ENCODE measurements around the gene PPP3R1. TPM values are rescaled to one million over a fixed set of nuclear protein-coding genes. Genes with fewer than 3 reads are reported as not detected.

Gene PPP3R1
- total RNA-seq, 1 experiment from 2014 or later = 74.2 TPM

DNA sequence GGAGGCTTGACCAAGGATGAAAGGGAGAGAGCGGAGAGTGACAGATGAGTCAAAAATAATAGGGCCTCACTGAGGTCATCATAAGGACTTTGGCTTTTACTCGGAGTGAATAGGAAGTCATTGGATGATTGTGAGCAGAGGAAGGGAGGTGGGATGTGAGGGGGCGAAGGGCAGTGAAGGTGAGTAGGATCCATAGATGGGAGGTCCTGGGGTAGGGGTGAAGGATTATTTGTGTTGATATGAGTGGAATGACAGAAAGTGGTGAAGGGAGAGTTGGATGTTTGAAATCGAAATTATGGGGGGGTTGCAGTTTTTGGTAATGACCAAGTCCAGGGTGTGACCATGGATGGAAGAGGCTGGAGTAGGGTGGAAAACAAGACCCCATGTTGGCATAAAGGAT, 80.6 kb downstream of the PPP3R1 start:
- H4K91ac ChIP-seq (ENCODE audit: insufficient read length, low read depth, low read length) = no peak overlapping the region
- no peak overlapping the region for H2BK12ac ChIP-seq (ENCODE audit: insufficient read length, low read depth, low read length)
- no peak overlapping the region for H2BK15ac ChIP-seq (ENCODE audit: low read depth, low read length)
- no peak overlapping the region for H3K4me2 ChIP-seq (ENCODE audit: insufficient read depth, insufficient read length, low read length)
- H4K20me1 ChIP-seq (ENCODE audit: control insufficient read depth, insufficient read depth, insufficient read length) = peaks cover 2% of the 10 kb centered on the region
- no peaks in the 10 kb centered on the region for H3K79me1 ChIP-seq (ENCODE audit: insufficient read depth, low read depth, low read length, poor library complexity, severe bottlenecking)
- Mint-ChIP-seq H3K27ac (no peak overlapping the region), H3K4me3 (no peak overlapping the region), H3K9me3 (no peaks in the 10 kb centered on the region), H3K36me3 (ENCODE audit: insufficient read depth in 1 of 3, low read depth in 3 of 3) (peaks cover 12 to 52% (median 24%) of the 10 kb centered on the region in 3 experiments; a peak in 6 of 7 replicates), H3K4me1 (no peaks in the 10 kb centered on the region), H3K27me3 (ENCODE audit: low read depth) (no peaks in the 10 kb centered on the region)
- no peak overlapping the region for H2BK120ac ChIP-seq (ENCODE audit: low read depth, low read length, poor library complexity, severe bottlenecking)
- no peak overlapping the region for H4K5ac ChIP-seq (ENCODE audit: insufficient read length, low read depth, low read length)
- no peaks in the 10 kb centered on the region for H3K9me3 ChIP-seq (ENCODE audit: control insufficient read depth, low read depth, low read length)
- no peak overlapping the region for H2AFZ ChIP-seq (ENCODE audit: low read length)
- no peak overlapping the region for H3K4ac ChIP-seq (ENCODE audit: low read depth, low read length)
- H3T11ph ChIP-seq (ENCODE audit: low read length) = no peak overlapping the region
- no peaks in the 10 kb centered on the region for H3K27me3 ChIP-seq (ENCODE audit: insufficient read depth, low read length)
- H3K14ac ChIP-seq (ENCODE audit: insufficient read depth, low read length) = no peak overlapping the region
- TF ChIP-seq, protein P1, sequence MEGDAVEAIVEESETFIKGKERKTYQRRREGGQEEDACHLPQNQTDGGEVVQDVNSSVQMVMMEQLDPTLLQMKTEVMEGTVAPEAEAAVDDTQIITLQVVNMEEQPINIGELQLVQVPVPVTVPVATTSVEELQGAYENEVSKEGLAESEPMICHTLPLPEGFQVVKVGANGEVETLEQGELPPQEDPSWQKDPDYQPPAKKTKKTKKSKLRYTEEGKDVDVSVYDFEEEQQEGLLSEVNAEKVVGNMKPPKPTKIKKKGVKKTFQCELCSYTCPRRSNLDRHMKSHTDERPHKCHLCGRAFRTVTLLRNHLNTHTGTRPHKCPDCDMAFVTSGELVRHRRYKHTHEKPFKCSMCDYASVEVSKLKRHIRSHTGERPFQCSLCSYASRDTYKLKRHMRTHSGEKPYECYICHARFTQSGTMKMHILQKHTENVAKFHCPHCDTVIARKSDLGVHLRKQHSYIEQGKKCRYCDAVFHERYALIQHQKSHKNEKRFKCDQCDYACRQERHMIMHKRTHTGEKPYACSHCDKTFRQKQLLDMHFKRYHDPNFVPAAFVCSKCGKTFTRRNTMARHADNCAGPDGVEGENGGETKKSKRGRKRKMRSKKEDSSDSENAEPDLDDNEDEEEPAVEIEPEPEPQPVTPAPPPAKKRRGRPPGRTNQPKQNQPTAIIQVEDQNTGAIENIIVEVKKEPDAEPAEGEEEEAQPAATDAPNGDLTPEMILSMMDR (conservative IDR thresholded peaks at IDR 0.05) = no peak
- peak overlapping the region; percentile 87 for H4K8ac ChIP-seq (replicated peaks; ENCODE audit: insufficient read length, low read depth, low read length)
- no peak overlapping the region for H3K9ac ChIP-seq (ENCODE audit: extremely low read depth, insufficient read length, low read length)
- H3K18ac ChIP-seq (ENCODE audit: insufficient read length, low read depth, low read length) = no peak overlapping the region
- WGBS (ENCODE audit: extremely low coverage, insufficient read length, low lambda C conversion rate) = 100% methylated on average over 1 of the region's 4 CpGs
- no peak overlapping the region for H2BK5ac ChIP-seq (ENCODE audit: insufficient read length, low read length)
- no peaks in the 10 kb centered on the region for H3K79me2 ChIP-seq (ENCODE audit: insufficient read depth, low read length)
- H3K27ac ChIP-seq (ENCODE audit: insufficient read length, low read depth, low read length) = no peak overlapping the region
- no peak overlapping the region for H3K56ac ChIP-seq (ENCODE audit: insufficient read length, low read depth, low read length)
- no peak overlapping the region for H2BK20ac ChIP-seq (ENCODE audit: low read depth, low read length, poor library complexity, severe bottlenecking)
- H3K23me2 ChIP-seq (ENCODE audit: insufficient read length, low read depth, low read length, poor library complexity, severe bottlenecking) = no peaks in the 10 kb centered on the region
- H3K23ac ChIP-seq (ENCODE audit: insufficient read length, low read depth, low read length) = no peak overlapping the region
- no peak for DNase-seq
- no peaks in the 10 kb centered on the region for H3K4me1 ChIP-seq (ENCODE audit: insufficient read depth, low read length)
- H2AK5ac ChIP-seq (ENCODE audit: insufficient read length, low read length) = no peak overlapping the region

Measured in H9 (cell line).